C4-2B (cell line): ENCODE results near the gene COL28A1.

Source experiments
- H3K27ac ChIP-seq: fragments of 450-650 bp; 2 replicates; pipeline ENCODE4 v1.5.1; 2017
- ZFX ChIP-seq: fragments of 450-650 bp; IDR thresholded peaks from 2 replicates; pipeline ENCODE4 v1.6.1; 2017
- TF ChIP-seq, protein P1 (sequence below): fragments of 450-650 bp; conservative IDR thresholded peaks from 2 replicates; pipeline ENCODE4 v1.5.1; 2017; ENCODE audit warnings: mild to moderate bottlenecking

COL28A1 gene

DNA sequence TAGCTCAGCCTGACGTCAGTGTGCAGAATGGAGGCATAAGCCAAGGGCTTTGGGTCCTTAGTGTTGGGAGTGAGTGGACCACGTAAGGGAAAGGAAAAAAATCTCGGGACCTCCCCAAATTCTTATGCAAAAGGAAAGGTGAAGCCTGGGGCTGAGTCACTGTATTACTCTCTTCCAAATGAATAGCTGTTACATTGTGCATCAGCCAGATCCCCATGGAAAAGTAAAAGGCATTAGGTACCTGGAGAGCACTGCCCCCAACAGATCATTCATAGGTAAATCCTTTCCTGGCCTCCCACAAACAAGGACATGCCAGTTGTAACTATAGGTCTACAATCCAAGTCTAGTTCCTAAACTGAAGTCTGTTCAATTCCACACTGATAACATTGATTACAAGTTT lies 182.8 kb downstream of the COL28A1 start:
- TF ChIP-seq, protein P1, sequence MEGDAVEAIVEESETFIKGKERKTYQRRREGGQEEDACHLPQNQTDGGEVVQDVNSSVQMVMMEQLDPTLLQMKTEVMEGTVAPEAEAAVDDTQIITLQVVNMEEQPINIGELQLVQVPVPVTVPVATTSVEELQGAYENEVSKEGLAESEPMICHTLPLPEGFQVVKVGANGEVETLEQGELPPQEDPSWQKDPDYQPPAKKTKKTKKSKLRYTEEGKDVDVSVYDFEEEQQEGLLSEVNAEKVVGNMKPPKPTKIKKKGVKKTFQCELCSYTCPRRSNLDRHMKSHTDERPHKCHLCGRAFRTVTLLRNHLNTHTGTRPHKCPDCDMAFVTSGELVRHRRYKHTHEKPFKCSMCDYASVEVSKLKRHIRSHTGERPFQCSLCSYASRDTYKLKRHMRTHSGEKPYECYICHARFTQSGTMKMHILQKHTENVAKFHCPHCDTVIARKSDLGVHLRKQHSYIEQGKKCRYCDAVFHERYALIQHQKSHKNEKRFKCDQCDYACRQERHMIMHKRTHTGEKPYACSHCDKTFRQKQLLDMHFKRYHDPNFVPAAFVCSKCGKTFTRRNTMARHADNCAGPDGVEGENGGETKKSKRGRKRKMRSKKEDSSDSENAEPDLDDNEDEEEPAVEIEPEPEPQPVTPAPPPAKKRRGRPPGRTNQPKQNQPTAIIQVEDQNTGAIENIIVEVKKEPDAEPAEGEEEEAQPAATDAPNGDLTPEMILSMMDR = peak; percentile 12; the same call in 1 of the 2 replicates
- no peak for TF ChIP-seq ZFX
- no peak overlapping the region for H3K27ac ChIP-seq

DNA sequence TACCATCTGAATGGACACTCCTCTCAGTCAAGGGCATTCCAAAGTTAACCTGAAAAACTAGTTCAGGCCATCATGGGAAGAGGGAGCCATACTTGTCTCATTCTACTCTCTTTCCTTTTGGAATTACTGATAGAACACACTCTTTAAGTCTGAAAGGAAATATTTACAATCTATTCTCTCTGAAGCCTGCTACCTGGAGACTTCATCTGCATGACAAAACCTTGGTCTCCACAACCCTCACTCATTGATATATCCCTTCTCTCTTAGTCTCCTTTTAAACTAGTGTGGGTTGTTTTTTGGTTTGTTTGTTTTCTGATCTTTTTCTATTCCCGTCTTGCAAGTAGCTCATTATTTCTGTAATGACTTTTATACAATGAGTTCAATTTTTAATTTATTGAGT lies 183.8 kb downstream of the COL28A1 start:
- no peak overlapping the region for H3K27ac ChIP-seq
- no peak for TF ChIP-seq ZFX
- TF ChIP-seq, protein P1 = no peak

DNA sequence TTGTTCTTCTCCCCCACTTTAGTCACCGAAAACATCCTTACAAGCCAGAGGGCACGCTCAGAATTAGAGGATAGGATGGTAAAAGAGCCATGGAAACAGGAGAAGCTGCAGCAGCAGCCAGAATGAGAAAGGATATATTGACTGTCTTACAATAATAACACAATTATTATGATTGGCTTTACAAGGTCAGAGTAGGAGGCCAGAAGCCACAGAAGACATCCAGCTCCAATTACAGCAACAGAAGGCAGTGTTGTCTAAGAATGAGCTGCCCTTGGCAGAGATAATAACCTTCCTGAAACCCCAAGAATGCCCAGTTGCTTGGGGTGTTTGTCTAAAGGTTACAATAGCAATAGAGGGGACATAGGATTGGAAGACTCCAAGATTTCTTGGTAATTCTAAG lies 184.5 kb downstream of the COL28A1 start:
- no peak overlapping the region for H3K27ac ChIP-seq
- no peak for TF ChIP-seq ZFX
- TF ChIP-seq, protein P1 = no peak

DNA sequence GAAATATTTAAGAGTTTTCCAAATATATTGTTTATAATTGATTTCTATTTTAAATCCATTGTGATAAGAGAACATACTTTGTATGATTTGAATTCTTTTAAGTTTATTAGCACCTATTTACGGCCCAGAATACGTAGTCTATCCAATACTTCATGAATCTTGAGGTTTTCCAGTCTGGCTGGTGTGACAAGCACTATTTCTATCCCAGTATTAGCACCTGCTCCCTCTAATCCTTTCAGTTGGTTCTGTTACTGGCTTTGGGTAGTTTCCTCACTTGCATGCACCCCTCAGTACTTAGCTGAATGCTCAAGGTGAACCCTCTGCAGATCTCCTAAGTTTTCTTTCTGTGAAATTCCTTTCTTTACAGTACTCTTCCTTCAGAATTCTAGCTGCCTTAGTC lies 186.5 kb downstream of the COL28A1 start:
- no peak overlapping the region for H3K27ac ChIP-seq
- TF ChIP-seq ZFX = no peak
- TF ChIP-seq, protein P1 = no peak

DNA sequence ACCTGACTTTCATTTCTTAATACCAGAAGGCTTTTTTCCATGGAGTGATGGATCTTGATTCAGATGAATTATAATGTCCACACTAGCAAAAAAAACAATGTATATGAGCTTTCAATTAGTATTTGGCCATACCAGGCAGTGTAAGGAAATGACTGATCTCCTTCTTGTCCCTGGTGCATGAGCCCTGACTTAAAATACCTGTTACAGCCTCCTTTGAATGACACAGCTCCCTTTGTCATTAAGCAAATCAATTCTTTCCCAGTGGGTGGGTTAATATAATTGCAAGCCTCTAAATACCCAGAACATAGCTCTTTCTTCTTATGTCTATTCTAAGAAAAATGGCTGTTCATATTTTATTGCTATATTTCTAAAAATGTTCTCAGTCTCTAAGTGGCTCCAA lies 188.6 kb downstream of the COL28A1 start:
- H3K27ac ChIP-seq = no peak overlapping the region
- TF ChIP-seq, protein P1 = no peak
- TF ChIP-seq ZFX = no peak

DNA sequence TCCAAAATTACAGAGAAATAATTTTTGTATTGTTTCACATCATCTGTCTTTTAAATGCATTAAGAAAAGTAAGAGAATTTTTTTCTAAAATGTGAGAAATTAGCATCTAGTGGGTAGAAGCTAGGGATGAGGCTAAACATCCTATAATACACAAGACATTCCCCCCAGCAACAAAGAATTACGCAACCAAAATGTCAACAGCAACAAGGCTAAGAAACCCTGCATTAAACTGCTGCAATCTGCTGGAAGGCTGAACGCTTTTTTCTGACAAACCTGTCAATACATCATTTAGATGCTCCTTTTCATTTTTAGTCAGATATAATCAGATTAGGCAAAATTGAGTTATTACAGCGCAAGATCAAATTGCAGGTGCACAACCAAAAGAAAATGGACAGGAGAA lies 191.1 kb downstream of the COL28A1 start:
- H3K27ac ChIP-seq = no peak overlapping the region
- TF ChIP-seq, protein P1 = no peak
- TF ChIP-seq ZFX = no peak

DNA sequence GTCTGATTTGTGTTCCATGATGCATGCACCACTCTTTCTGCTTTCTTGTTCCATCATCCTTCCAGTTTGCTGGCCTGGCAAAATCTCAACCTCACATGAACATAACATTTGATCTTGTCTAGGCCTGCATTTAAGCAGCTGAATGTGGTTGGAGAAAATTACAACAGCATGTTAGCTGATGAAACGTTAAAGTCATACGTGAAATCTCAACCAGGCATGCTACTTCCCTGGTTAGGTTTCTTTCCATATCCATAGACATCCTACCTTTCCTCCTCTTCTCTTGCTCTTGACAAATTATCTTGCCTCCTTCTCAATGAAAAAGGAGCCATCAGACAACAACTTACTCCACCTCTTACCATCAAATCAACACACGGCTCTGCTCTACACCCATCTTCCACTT lies 199.8 kb downstream of the COL28A1 start:
- no peak overlapping the region for H3K27ac ChIP-seq

More for the DNA sequence above, 199.8 kb downstream of the COL28A1 start:
- TF ChIP-seq, protein P1 = no peak
- no peak for TF ChIP-seq ZFX
